Lower leg skin (tissue), 4 donors: ENCODE measurements around the gene ANOS1. TPM values are rescaled to one million over a fixed set of nuclear protein-coding genes. Genes with fewer than 3 reads are reported as not detected.

Experiments used
- DNase-seq, 2 donors: peaks; one replicate each; pipeline ENCODE4 v3.0.0-alpha.2; 2019; ENCODE audit warnings: low spot score in 2 of 2
- H3K4me3 ChIP-seq: fragments of 200-600 bp; sonication (generic); 2 replicates; pipeline ENCODE4 v1.5.1; 2017; ENCODE audit warnings: mild to moderate bottlenecking, low read depth; ENCODE audit not compliant: poor library complexity, severe bottlenecking
- POLR2A ChIP-seq, 2 donors: fragments of 450-650 bp; IDR thresholded peaks; one replicate each; pipeline ENCODE4 v1.6.1; 2016 to 2017; ENCODE audit warnings: antibody characterized with exemption in 2 of 2, mild to moderate bottlenecking in 1 of 2, moderate library complexity in 1 of 2
- WGBS, 2 donors: methylation state at CpG; one replicate each; pipeline ENCODE4 v1.1.5; 2018; 5-methylcytosine and 5-hydroxymethylcytosine counted together
- intact Hi-C: fragments of 100-400 bp; cut with DNase I; formaldehyde crosslinking; loops from one replicate; pipeline ENCODE4 v1.15.0; 2023; ENCODE audit warnings: low total_unique reads
- total RNA-seq, 4 donors: library from RNA; depleted of rRNA; stranded (reverse); fragments of >200 nt; gene quantifications; one replicate each; pipeline ENCODE4 v1.1.0, GENCODE V29; 2016
- TF ChIP-seq, protein P1 (sequence below), 3 donors: fragments of 450-650 bp; IDR thresholded peaks; one replicate each; pipeline ENCODE4 v1.5.1; 2016; ENCODE audit warnings: antibody characterized with exemption in 3 of 3, mild to moderate bottlenecking in 3 of 3, moderate library complexity in 2 of 3

The ANOS1 gene
- total RNA-seq, 4 donors from 2014 or later, result 2.7 to 7.5 (median 5.4) TPM

DNA sequence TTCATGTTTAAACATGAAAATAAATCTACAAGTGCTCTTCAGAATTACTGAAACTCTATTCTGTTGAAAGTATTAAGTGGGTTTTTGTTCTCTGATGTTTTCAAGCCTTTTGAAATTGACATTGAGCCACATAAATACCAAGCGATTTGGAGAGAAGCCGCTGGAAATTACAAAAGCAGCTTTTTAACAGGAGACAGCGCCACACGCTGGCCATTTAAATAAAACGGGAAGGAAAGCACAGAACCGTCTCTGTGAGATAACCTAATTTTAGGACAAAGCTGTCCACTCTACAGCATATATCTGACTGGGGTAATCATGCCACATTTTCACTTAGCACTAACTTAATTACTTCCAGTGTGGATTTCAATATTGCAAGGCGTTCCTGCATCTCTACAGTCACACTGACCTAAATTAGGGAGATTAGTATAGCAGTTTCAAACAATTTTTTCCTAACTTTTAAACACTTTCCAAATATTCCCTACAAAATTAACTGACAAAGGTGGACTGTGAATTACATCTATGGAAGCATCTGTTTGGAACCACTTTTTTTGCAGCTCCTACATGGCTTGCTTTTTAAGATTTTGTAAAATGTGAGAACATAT is 6.8 kb upstream of the ANOS1 start:
- no peak overlapping the region for H3K4me3 ChIP-seq
- intact Hi-C loops, result loop anchor here (5.0 kb wide), 1 partner anchor 741 kb away; no protein-coding TSS in a partner anchor
- no peak for TF ChIP-seq POLR2A (IDR thresholded peaks at IDR 0.05)
- TF ChIP-seq, protein P1, sequence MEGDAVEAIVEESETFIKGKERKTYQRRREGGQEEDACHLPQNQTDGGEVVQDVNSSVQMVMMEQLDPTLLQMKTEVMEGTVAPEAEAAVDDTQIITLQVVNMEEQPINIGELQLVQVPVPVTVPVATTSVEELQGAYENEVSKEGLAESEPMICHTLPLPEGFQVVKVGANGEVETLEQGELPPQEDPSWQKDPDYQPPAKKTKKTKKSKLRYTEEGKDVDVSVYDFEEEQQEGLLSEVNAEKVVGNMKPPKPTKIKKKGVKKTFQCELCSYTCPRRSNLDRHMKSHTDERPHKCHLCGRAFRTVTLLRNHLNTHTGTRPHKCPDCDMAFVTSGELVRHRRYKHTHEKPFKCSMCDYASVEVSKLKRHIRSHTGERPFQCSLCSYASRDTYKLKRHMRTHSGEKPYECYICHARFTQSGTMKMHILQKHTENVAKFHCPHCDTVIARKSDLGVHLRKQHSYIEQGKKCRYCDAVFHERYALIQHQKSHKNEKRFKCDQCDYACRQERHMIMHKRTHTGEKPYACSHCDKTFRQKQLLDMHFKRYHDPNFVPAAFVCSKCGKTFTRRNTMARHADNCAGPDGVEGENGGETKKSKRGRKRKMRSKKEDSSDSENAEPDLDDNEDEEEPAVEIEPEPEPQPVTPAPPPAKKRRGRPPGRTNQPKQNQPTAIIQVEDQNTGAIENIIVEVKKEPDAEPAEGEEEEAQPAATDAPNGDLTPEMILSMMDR (IDR thresholded peaks at IDR 0.05), result no peak
- DNase-seq, result no peak
- WGBS, 2 donors, result 1 to 5% methylated on average over 7 of the region's 7 CpGs

DNA sequence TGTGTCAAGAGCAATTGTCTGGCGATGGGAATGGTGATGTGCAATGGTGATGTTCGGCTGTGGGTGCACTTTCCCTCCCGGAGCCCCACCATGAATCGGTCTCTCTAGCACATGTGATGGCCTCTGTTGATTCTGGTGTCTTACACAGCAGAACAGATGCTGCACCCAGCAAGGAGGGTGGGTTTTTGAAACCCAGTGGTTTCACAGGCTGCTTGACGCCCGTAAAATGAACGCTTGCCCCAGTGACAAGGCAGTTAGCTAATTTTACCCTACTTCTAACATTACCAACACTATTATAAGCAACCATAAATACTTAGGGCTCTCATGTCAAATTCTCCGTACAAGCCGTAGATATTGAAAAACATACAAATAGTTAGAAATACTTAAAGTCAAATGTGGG is 5.9 kb upstream of the ANOS1 start:
- 80 to 92% methylated on average over 9 of the region's 9 CpGs for WGBS, 2 donors
- H3K4me3 ChIP-seq, result no peak overlapping the region
- intact Hi-C loops, result loop anchor here (5.0 kb wide), 1 partner anchor 741 kb away; no protein-coding TSS in a partner anchor
- no peak for DNase-seq
- no peak for TF ChIP-seq POLR2A (IDR thresholded peaks at IDR 0.05)
- TF ChIP-seq, protein P1 (IDR thresholded peaks at IDR 0.05), result no peak

DNA sequence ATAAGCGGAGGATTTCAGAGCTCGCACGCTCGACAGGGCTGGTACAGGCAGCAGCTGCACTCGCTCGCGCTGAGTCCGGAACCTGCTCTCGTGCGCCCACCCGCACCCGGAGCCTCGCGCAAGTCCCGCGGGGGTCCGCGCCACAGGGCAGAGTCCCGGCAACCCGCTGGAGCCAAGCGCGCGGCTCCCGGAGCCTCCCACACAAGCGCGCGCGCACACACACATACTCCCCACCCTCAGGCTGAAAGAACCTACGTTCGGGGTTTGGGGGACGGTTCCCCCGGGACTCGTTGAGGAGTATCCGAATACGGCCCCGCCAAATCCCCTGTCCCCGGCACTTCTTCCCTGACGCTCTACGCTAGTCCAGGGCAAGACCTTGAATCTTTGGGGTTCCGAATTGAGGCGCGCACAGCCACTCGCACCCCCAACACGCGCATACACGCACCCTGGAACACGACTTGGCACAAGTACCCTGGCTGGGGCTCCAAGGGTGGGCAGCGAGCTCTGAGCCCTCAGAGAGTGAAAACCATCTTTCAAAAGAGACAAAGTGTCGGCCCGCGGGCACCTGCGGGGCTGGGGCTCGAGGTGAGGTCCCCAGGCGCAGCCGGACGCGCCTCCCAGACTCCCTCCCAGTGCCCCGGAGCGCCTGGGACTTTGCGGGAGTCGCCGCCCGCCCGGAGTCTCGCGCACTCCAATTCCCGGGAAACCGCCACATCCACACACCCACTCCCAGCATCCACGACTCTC is 952 bp downstream of the ANOS1 start:
- no peak for DNase-seq
- no peak for TF ChIP-seq POLR2A (IDR thresholded peaks at IDR 0.05)
- TF ChIP-seq, protein P1 (IDR thresholded peaks at IDR 0.05), result no peak
- no peak overlapping the region for H3K4me3 ChIP-seq
- intact Hi-C loops, result no loop called here
- WGBS, 2 donors, result 0 to 1% methylated on average over 31 to 51 of the region's 69 CpGs

DNA sequence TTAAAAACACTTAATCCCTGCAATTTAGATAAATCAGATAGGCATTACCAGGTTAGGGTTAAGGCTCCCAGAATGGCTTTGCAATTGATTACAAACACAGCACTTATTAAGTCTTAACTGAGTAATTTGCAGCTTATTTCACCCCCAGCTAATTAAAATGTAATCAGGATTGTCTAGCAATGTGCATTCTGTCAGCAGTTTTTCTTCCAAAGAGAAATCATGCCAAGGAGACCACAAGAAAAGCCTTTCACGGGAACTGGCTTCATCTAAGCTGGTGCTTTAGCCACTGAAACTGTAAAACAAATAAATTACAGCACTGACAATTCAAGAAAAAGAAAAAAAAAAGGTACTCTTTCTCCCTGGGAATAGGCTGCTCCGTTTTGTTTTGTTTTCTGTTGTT is 2.1 kb downstream of the ANOS1 start:
- WGBS, 2 donors, result 13 to 17% methylated on average over 2 of the region's 2 CpGs
- DNase-seq, result no peak
- intact Hi-C loops, result no loop called here
- H3K4me3 ChIP-seq, result no peak overlapping the region
- TF ChIP-seq, protein P1 (IDR thresholded peaks at IDR 0.05), result no peak
- TF ChIP-seq POLR2A (IDR thresholded peaks at IDR 0.05), result no peak

DNA sequence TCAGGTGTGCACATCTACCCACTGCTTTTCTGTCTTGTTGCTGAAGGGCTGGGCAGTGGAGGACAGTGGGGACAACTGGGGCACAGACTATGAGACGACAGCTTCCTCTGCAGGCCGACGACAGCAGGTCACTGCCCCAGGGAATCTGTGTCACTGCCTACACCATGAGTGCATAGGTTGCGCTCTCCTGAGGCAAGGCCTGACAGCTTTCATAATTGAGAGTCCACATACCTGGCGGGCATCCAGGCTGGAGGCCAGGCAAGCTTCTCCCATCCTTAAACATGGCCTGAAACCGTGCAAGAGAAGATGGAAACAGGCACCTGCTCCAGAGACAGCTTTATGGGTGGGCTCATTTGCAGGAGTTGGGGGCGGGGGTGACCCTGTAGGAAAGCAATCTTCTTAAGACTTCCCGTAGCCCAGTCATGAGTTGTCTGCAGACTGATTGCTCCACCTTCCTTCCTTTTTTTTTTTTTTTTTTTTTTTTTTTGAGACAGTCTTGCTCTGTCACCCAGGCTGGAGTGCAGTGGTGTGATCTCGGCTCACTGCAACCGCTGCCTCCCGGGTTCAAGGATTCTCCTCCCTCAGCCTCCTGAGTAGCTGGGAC is 2.9 kb downstream of the ANOS1 start:
- WGBS, 2 donors, result 40 to 64% methylated on average over 1 to 11 of the region's 11 CpGs
- TF ChIP-seq POLR2A (IDR thresholded peaks at IDR 0.05), result no peak
- TF ChIP-seq, protein P1 (IDR thresholded peaks at IDR 0.05), result no peak
- DNase-seq, result no peak
- intact Hi-C loops, result no loop called here
- H3K4me3 ChIP-seq, result no peak overlapping the region
